Measurements from ENCODE around the gene PTGR3.

PTGR3 gene, protein sequence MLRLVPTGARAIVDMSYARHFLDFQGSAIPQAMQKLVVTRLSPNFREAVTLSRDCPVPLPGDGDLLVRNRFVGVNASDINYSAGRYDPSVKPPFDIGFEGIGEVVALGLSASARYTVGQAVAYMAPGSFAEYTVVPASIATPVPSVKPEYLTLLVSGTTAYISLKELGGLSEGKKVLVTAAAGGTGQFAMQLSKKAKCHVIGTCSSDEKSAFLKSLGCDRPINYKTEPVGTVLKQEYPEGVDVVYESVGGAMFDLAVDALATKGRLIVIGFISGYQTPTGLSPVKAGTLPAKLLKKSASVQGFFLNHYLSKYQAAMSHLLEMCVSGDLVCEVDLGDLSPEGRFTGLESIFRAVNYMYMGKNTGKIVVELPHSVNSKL
- total RNA-seq = 28.7 to 39.5 (median 36.3) reads per million in 3 donors

GRCh38 chr18:75209129-75209950 lies at the start of gene PTGR3:
PTGR3 (minus strand) TSS chr18:75209139; CDS start chr18:75209058, 81 bp downstream.
- Histone ChIP-seq H3K4me3 (ENCODE audit: insufficient read depth, low read depth, low read length, poor library complexity, severe bottlenecking) (peak within 1 kb of the TSS; percentile 70), H3K9me3 (ENCODE audit: control insufficient read depth, low read length) (no peaks in the 10 kb centered on the region), H3K27ac (ENCODE audit: insufficient read depth, low read length, poor library complexity, severe bottlenecking) (peak within 1 kb of the TSS; percentile 81), H3K36me3 (ENCODE audit: control insufficient read depth, insufficient read depth, low read length) (no peaks in the 10 kb centered on the region), H3K4me1 (ENCODE audit: control insufficient read depth, insufficient read depth, low read length, poor library complexity, severe bottlenecking) (peaks cover 25% of the 10 kb centered on the region), H3K27me3 (replicated peaks; ENCODE audit: control insufficient read depth, insufficient read depth, low read length, poor library complexity, severe bottlenecking) (no peaks in the 10 kb centered on the region)
- peak; percentile 66 to 74 (median 66) for DNase-seq

- Histone ChIP-seq H3K4me1 (ENCODE audit: control insufficient read depth, insufficient read depth, low read length, poor library complexity, severe bottlenecking) (no peaks in the 10 kb centered on the region), H3K4me3 (ENCODE audit: insufficient read depth, low read depth, low read length, poor library complexity, severe bottlenecking) (no peak overlapping the region), H3K9me3 (ENCODE audit: control insufficient read depth, low read length) (no peaks in the 10 kb centered on the region), H3K36me3 (ENCODE audit: control insufficient read depth, insufficient read depth, low read length) (no peaks in the 10 kb centered on the region), H3K27ac (ENCODE audit: insufficient read depth, low read length, poor library complexity, severe bottlenecking) (no peak overlapping the region), H3K27me3 (replicated peaks; ENCODE audit: control insufficient read depth, insufficient read depth, low read length, poor library complexity, severe bottlenecking) (no peaks in the 10 kb centered on the region)
- no peak for DNase-seq
Observed at GRCh38 chr18:75257605-75258004, 48.7 kb upstream of the PTGR3 start.

GRCh38 chr18:75256376-75256775 lies 47.4 kb upstream of the PTGR3 start:
- Histone ChIP-seq H3K27ac (ENCODE audit: insufficient read depth, low read length, poor library complexity, severe bottlenecking) (no peak overlapping the region), H3K27me3 (replicated peaks; ENCODE audit: control insufficient read depth, insufficient read depth, low read length, poor library complexity, severe bottlenecking) (no peaks in the 10 kb centered on the region), H3K4me3 (ENCODE audit: insufficient read depth, low read depth, low read length, poor library complexity, severe bottlenecking) (no peak overlapping the region), H3K36me3 (ENCODE audit: control insufficient read depth, insufficient read depth, low read length) (no peaks in the 10 kb centered on the region), H3K9me3 (ENCODE audit: control insufficient read depth, low read length) (no peaks in the 10 kb centered on the region), H3K4me1 (ENCODE audit: control insufficient read depth, insufficient read depth, low read length, poor library complexity, severe bottlenecking) (no peaks in the 10 kb centered on the region)
- DNase-seq = no peak

DNA sequence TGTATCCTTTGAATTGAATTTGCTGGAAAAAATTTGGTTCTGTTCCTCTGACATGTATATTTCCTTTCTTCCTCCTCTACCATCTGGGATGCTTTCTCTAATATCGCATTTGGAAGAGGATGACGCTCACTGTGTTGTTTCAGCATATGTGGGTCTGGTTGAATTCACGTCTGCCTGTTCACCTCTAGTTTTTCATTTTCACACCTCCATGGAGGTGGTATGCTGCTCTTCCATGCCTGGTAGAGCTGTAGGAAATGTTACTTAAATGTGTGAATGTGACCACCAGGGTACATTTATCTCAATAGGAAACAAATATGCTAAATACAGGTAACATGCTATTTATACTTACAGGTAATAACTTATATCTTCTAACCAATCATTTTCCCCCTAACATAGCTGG lies 46.2 kb upstream of the PTGR3 start:
- no peaks in the 10 kb centered on the region for H3K9me3 ChIP-seq (ENCODE audit: control insufficient read depth, low read length)
- no peak overlapping the region for H3K4me3 ChIP-seq (ENCODE audit: insufficient read depth, low read depth, low read length, poor library complexity, severe bottlenecking)
- no peaks in the 10 kb centered on the region for H3K27me3 ChIP-seq (replicated peaks; ENCODE audit: control insufficient read depth, insufficient read depth, low read length, poor library complexity, severe bottlenecking)
- no peaks in the 10 kb centered on the region for H3K4me1 ChIP-seq (ENCODE audit: control insufficient read depth, insufficient read depth, low read length, poor library complexity, severe bottlenecking)
- no peaks in the 10 kb centered on the region for H3K36me3 ChIP-seq (ENCODE audit: control insufficient read depth, insufficient read depth, low read length)
- H3K27ac ChIP-seq (ENCODE audit: insufficient read depth, low read length, poor library complexity, severe bottlenecking) = no peak overlapping the region
- DNase-seq = no peak

DNA sequence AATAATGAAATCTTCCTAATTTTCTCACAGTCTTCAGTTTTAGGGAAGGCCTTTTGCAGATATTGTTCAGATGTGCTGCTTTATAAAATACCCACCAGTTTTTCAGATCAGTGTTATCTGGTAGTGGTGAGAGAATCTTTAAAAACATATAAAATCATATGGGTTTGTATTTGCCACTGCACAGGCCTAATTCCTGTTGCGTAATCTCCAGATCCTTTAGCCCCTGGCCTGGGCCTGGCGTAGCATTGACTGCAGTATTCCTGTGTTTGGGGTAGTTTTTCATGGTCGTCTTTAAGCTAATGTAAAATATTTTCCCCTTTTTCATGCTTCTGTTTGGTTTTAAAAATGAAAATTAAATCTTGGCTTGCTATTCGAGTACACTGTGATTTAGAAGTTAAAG lies 44.8 kb upstream of the PTGR3 start:
- no peak overlapping the region for H3K4me3 ChIP-seq (ENCODE audit: insufficient read depth, low read depth, low read length, poor library complexity, severe bottlenecking)
- H3K27ac ChIP-seq (ENCODE audit: insufficient read depth, low read length, poor library complexity, severe bottlenecking) = no peak overlapping the region
- no peak for DNase-seq
- H3K4me1 ChIP-seq (ENCODE audit: control insufficient read depth, insufficient read depth, low read length, poor library complexity, severe bottlenecking) = no peaks in the 10 kb centered on the region
- no peaks in the 10 kb centered on the region for H3K9me3 ChIP-seq (ENCODE audit: control insufficient read depth, low read length)
- H3K27me3 ChIP-seq (replicated peaks; ENCODE audit: control insufficient read depth, insufficient read depth, low read length, poor library complexity, severe bottlenecking) = no peaks in the 10 kb centered on the region
- no peaks in the 10 kb centered on the region for H3K36me3 ChIP-seq (ENCODE audit: control insufficient read depth, insufficient read depth, low read length)

DNA sequence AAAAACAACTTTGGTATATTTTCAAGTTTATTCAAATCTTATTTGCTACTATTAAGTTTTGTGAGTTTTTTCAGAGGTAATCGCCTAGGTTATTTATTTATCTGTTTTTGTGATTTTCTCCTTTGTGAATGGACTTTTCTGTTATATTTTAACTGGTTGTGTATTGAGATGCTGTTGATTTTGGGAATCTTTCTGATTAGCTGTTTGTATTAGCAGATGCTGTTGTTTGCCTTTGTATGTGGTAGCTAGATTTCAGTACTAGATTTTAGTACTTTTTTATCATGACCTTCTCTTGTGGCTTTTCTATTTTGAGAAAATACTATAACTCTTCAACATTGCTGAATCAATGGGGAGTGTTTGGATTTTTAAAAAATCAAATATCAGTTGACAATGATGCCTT lies 44.1 kb upstream of the PTGR3 start:
- Histone ChIP-seq H3K27ac (ENCODE audit: insufficient read depth, low read length, poor library complexity, severe bottlenecking) (no peak overlapping the region), H3K9me3 (ENCODE audit: control insufficient read depth, low read length) (no peaks in the 10 kb centered on the region), H3K4me3 (ENCODE audit: insufficient read depth, low read depth, low read length, poor library complexity, severe bottlenecking) (no peak overlapping the region)

GRCh38 chr18:75252136-75252535 lies 43.2 kb upstream of the PTGR3 start:
- DNase-seq = no peak
- Histone ChIP-seq H3K27ac (ENCODE audit: insufficient read depth, low read length, poor library complexity, severe bottlenecking) (no peak overlapping the region), H3K27me3 (replicated peaks; ENCODE audit: control insufficient read depth, insufficient read depth, low read length, poor library complexity, severe bottlenecking) (no peaks in the 10 kb centered on the region), H3K4me3 (ENCODE audit: insufficient read depth, low read depth, low read length, poor library complexity, severe bottlenecking) (no peak overlapping the region), H3K36me3 (ENCODE audit: control insufficient read depth, insufficient read depth, low read length) (no peaks in the 10 kb centered on the region), H3K9me3 (ENCODE audit: control insufficient read depth, low read length) (no peaks in the 10 kb centered on the region), H3K4me1 (ENCODE audit: control insufficient read depth, insufficient read depth, low read length, poor library complexity, severe bottlenecking) (peaks cover 6% of the 10 kb centered on the region)

More for the DNA sequence above, 44.1 kb upstream of the PTGR3 start:
- no peaks in the 10 kb centered on the region for H3K27me3 ChIP-seq (replicated peaks; ENCODE audit: control insufficient read depth, insufficient read depth, low read length, poor library complexity, severe bottlenecking)
- no peaks in the 10 kb centered on the region for H3K36me3 ChIP-seq (ENCODE audit: control insufficient read depth, insufficient read depth, low read length)
- no peak for DNase-seq
- H3K4me1 ChIP-seq (ENCODE audit: control insufficient read depth, insufficient read depth, low read length, poor library complexity, severe bottlenecking) = peaks cover 5% of the 10 kb centered on the region

DNA sequence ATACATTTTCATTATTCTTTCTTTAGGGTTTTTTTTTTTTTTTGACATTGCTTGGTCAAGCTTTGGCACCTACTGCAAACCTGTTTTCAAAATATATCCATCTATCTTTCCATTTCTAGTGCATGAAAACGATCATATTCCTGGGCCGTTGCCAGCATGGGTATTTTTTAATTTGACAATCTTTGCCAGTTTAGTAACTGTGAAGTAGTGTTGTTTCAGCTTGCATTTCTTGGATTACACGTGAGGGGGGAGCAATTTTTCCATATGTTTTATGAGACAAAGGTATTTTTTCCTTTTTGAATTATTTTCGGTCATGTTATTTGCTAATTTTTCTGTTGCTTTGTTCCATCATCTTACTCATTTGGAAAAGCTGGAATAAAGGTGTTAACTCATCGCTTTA lies 42.5 kb upstream of the PTGR3 start:
- no peaks in the 10 kb centered on the region for H3K27me3 ChIP-seq (replicated peaks; ENCODE audit: control insufficient read depth, insufficient read depth, low read length, poor library complexity, severe bottlenecking)
- DNase-seq = no peak
- H3K9me3 ChIP-seq (ENCODE audit: control insufficient read depth, low read length) = no peaks in the 10 kb centered on the region
- no peak overlapping the region for H3K4me3 ChIP-seq (ENCODE audit: insufficient read depth, low read depth, low read length, poor library complexity, severe bottlenecking)
- no peak overlapping the region for H3K27ac ChIP-seq (ENCODE audit: insufficient read depth, low read length, poor library complexity, severe bottlenecking)
- peaks cover 13% of the 10 kb centered on the region for H3K4me1 ChIP-seq (ENCODE audit: control insufficient read depth, insufficient read depth, low read length, poor library complexity, severe bottlenecking)
- no peaks in the 10 kb centered on the region for H3K36me3 ChIP-seq (ENCODE audit: control insufficient read depth, insufficient read depth, low read length)

DNA sequence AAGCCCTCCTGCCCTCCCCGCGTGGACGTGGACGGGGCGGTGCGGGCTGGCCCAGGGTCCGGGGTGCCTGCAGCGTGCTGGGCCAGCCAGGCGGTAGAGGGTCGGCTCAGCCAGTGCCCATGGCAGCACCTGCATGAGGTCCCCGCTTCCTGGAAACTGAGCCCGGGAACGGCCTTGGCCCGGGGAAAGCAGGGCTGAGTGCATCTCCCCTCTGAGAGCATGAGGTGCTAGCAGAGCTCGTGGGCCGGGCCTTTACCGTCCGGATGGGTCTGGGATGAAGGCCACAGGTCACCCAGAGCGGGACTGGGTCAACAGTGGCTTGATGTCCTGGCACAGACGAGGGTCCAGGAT lies 41.5 kb upstream of the PTGR3 start:
- H3K9me3 ChIP-seq (ENCODE audit: control insufficient read depth, low read length) = no peaks in the 10 kb centered on the region
- H3K27me3 ChIP-seq (replicated peaks; ENCODE audit: control insufficient read depth, insufficient read depth, low read length, poor library complexity, severe bottlenecking) = no peaks in the 10 kb centered on the region
- H3K36me3 ChIP-seq (ENCODE audit: control insufficient read depth, insufficient read depth, low read length) = no peaks in the 10 kb centered on the region
- no peak for DNase-seq
- H3K4me1 ChIP-seq (ENCODE audit: control insufficient read depth, insufficient read depth, low read length, poor library complexity, severe bottlenecking) = peaks cover 13% of the 10 kb centered on the region
- H3K27ac ChIP-seq (ENCODE audit: insufficient read depth, low read length, poor library complexity, severe bottlenecking) = no peak overlapping the region
- no peak overlapping the region for H3K4me3 ChIP-seq (ENCODE audit: insufficient read depth, low read depth, low read length, poor library complexity, severe bottlenecking)
